HuH-7 (cell line): ENCODE results near the gene CHRDL2.
A peak's percentile ranks its signal among the peaks of the same experiment; 100 is the strongest.

Source experiments
- DNase-seq: peaks from one replicate; pipeline ENCODE4 v3.0.0; 2011; ENCODE audit warnings: low spot score

The CHRDL2 gene

GRCh38 chr11:74748211-74749126 is 17.2 kb upstream of the CHRDL2 start, which contains the start of gene RNF169:
Gene RNF169 (plus strand): TSS chr11:74748849. CDS start chr11:74748881, 32 bp downstream.
- DNase-seq = peak; percentile 93

- no peak for DNase-seq
These were observed 15.6 kb upstream of the CHRDL2 start for GRCh38 chr11:74746868-74747267.

DNA sequence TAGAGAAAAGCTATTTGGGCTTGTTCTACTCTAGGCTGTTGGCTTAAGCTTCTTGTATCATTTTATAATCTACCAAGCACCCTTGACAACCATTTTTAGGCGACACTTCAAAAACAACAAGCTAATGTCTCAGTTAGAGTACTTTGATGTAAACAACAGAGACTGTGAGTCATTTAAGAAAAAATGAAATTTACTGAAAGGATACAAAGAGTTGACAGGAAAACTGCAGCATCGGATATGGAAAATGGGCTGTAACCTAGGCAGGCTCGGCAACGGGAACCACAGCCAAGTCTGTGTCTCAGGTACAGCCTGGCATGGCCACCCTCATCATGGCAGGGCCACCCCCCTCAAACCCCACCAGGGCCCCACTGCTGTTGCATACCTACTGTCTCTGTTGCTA is 13.1 kb upstream of the CHRDL2 start:
- no peak for DNase-seq

DNA sequence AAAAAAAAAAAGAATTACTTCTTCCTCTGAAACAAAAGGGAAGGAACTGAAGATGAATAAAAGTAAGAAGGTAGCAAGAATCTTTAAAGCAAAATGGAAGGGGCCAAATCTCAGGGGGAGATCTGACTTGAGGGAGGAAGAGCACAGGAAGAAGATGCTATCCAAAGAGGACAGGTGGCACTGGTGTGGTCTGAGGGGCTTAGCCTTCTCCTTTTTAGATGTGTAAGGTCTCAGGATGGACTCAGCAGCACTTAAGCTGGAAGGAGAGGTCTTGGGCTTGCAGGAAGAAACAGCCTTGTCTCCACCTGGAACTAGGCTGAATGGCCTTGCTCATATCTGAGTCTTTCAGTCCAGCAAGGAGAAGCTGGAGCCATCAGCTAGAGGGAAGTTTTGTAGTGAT is 12.4 kb upstream of the CHRDL2 start:
- no peak for DNase-seq

GRCh38 chr11:74742070-74742469 is 10.8 kb upstream of the CHRDL2 start:
- no peak for DNase-seq

GRCh38 chr11:74739546-74740270 is 8.5 kb upstream of the CHRDL2 start:
- DNase-seq = peak; percentile 80

- DNase-seq = no peak
These were observed 4.8 kb upstream of the CHRDL2 start for GRCh38 chr11:74736031-74736430.

DNA sequence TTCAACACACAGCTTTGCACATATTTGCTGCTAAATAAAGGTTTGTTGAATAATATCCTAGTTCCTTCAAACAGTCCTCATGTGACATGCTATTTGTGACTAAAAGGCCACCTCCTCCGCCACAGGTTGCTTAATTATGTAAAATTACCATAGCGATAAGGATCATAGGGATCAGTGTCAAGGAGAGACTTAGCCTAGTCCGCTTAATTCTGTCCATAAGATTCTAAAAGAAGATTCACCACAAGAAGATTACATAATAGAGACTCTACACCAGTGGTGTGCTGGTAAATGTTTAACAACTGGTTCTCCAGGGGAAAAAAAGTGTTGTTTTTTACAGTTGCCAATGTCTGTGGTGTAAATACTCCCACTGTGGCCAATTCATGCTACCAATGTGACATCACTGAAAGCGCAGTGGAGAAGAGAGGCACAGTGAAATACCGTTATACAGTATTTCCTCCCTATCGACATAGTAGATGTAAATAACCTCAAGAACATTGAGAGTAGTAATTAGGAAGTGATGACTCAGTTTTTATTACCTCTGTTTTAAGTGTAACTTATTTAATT is 4.2 kb upstream of the CHRDL2 start:
- DNase-seq = no peak

- no peak for DNase-seq
These were observed 3.3 kb upstream of the CHRDL2 start for GRCh38 chr11:74734559-74734925.

- DNase-seq = no peak
These were observed 510 bp downstream of the CHRDL2 start for GRCh38 chr11:74730571-74731260.

GRCh38 chr11:74729397-74729796 is 1.8 kb downstream of the CHRDL2 start:
- DNase-seq = no peak

GRCh38 chr11:74726547-74727182 is 4.6 kb downstream of the CHRDL2 start:
- DNase-seq = peak; percentile 87

GRCh38 chr11:74725701-74726100 is 5.5 kb downstream of the CHRDL2 start:
- no peak for DNase-seq

DNA sequence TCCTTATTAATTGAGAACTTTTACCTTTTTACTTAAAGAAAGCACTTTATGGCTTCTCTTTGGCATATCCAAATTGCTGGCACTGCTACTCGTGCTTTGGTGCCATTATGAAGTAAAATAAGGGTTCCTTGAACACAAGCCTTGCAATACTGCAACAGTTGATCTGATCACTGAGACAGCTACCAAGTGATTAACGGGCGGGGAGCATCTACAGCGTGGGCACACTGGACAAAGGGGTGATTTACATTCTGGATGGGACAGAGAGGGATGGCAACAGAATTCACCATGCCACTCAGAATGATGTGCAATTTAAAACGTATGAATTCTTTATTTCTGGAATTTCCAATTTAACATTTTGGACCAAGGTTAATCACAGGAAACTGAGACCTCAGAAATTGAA is 7.7 kb downstream of the CHRDL2 start:
- DNase-seq = no peak

- DNase-seq = no peak
These were observed 9.8 kb downstream of the CHRDL2 start for GRCh38 chr11:74721479-74721835.

DNA sequence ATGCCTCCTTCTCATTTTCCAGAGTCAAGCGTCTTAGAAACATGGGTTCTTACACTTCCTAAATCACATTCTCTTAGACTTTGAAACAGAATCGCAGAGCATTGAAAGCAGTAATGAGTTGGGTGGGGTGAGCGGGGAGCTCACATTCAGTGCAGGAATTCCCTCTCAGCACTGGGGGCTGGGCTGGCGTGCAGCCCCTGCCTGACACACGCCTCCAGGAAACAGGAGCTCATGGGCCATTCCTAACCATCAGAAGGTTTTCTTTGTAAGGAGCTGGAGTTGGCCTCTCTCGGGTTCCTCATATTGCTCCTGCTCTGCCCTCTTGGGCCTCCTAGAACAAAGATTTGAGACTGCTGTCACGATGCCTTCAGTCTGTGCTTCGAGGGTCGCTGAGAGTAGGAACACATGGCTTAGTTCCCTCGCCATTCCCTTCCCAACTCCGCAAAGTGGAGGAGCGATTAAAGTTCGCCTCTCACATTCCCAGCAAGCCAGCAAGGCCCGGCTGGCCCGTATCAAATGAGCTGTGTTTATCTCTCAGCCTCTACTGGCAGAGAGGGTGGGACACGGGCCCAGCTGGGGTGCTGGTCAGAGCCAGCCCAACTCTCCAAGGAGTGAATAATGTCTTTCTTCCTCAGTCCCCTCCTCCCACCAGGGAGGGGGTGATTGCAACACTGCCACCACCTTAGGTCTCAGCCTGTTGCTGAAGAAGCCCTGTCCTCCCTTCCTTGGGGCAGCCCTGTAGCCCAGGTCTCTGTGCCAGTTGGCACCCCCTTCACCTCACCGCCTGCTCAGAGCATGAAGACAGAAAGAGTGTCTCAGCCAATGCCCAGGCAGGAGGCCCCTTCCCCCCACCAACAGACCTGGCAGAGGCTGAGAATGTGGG is 10.4 kb downstream of the CHRDL2 start:
- no peak for DNase-seq

DNA sequence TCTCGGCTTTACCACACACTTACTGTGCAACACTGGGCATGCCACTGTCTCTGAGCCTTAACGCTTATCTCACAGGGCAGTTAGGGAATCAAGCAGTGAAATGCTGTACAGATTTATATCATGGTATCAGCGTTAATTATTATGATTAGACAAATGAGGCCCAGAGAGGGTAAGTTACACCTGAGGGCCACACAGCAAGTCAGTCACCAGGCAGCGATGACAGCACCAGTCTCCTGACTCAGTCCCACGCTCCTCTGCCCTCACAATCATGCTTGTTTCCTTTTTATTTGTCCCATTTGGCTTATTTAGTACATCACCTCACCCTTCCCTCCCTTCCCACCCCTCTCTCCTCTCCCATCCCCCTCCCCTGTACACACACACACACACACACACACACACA is 12.2 kb downstream of the CHRDL2 start:
- no peak for DNase-seq

GRCh38 chr11:74717221-74717969 is 13.8 kb downstream of the CHRDL2 start:
- DNase-seq = no peak

- no peak for DNase-seq
These were observed 16.3 kb downstream of the CHRDL2 start for GRCh38 chr11:74714904-74715303.

DNA sequence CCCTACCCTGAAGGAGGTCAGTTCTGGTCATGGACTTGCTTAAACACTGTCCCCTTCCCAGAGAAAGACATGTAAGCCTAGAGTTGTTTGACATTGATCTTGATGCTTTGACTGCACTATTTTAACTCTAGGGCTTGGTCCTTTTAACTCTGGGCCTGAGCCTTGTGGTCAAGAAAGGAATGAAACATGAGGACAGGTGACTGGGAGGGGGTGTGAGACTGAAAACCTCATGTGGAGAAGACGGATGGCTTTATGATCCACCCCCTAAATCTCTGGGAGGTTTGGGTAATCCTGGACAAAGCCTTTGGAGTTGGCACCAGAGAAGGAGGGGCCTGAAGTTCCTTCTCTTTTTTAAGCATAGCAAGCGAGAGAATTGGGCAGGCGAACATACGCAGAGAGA is 17.5 kb downstream of the CHRDL2 start:
- DNase-seq = no peak
